ENCODE measurements around the gene DUOX2. TPM values are rescaled to one million over a fixed set of nuclear protein-coding genes. Genes with fewer than 3 reads are reported as not detected.

Gene DUOX2
- total and polyA plus RNA-seq, 2 of the 8 experiments (the other 6 are each of a cell fraction or from before 2014, with no cell fraction given), result 0.08 TPM; not detected in 1

GRCh38 chr15:45140557-45141250 lies 26.7 kb upstream of the DUOX2 start:
- ChIA-PET POLR2A (ENCODE audit: partially characterized antibody) (interaction anchor here (1.3 kb wide), 1 partner anchor 9 kb away, joined by 3 read pairs; no protein-coding TSS in a partner anchor), CTCF (ENCODE audit: partially characterized antibody) (interaction anchor here (0.7 to 10.1 kb wide), 8 partner anchors 8 to 51 kb away, joined by 3 to 57 read pairs (median 6); no protein-coding TSS in a partner anchor)
- Histone ChIP-seq H3K23me2 (ENCODE audit: low read depth, low read length) (no peaks in the 10 kb centered on the region), H4K20me1 (replicated peaks in 1 of 2; ENCODE audit: control insufficient read depth in 1 of 2, insufficient read depth in 2 of 2, low read length in 2 of 2) (no peaks in the 10 kb centered on the region), H3K27ac (ENCODE audit: low read depth, low read length) (no peak overlapping the region), H3K23ac (ENCODE audit: insufficient read length) (no peak overlapping the region), H3K14ac (ENCODE audit: insufficient read length) (no peak overlapping the region), H3K4me2 (ENCODE audit: insufficient read depth in 1 of 2, low read depth in 2 of 2, low read length in 2 of 2) (no peak overlapping the region), H2BK15ac (ENCODE audit: low read length) (no peak overlapping the region), H3K56ac (replicated peaks; ENCODE audit: insufficient read length, low read depth, low read length) (no peak overlapping the region), H2BK20ac (ENCODE audit: low read length) (no peak overlapping the region), H3K79me2 (ENCODE audit: control insufficient read depth in 1 of 2, insufficient read depth in 2 of 2, low read length in 2 of 2) (no peaks in the 10 kb centered on the region), H3K36me3 (ENCODE audit: control insufficient read depth in 2 of 4, insufficient read depth in 4 of 4, low read length in 3 of 4) (no peaks in the 10 kb centered on the region), H3K4ac (replicated peaks; ENCODE audit: insufficient read length, low read depth, low read length) (no peak overlapping the region), H2AK5ac (ENCODE audit: low read depth, low read length) (no peak overlapping the region), H2BK120ac (replicated peaks; ENCODE audit: low read depth, low read length) (no peak overlapping the region), H2BK5ac (ENCODE audit: low read depth, low read length) (no peak overlapping the region), H4K5ac (ENCODE audit: insufficient read length, low read depth, low read length) (no peak overlapping the region), H3K4me1 (replicated peaks in 1 of 4; ENCODE audit: control insufficient read depth in 3 of 4, insufficient read depth in 4 of 4, low read length in 3 of 4) (peaks cover 0 to 4% (median 1%) of the 10 kb centered on the region in 4 experiments; a peak in 3 of 7 replicates), H2AFZ (ENCODE audit: low read length) (no peak overlapping the region), H4K8ac (ENCODE audit: extremely low read depth, insufficient read depth, low read length) (no peak overlapping the region), H3K79me1 (ENCODE audit: low read depth, low read length) (no peaks in the 10 kb centered on the region; the same call in 1 of the 2 replicates), H3K9ac (replicated peaks in 1 of 4; ENCODE audit: extremely low read depth in 1 of 4, low read depth in 3 of 4, low read length in 3 of 4) (no peak overlapping the region), H2BK12ac (ENCODE audit: low read depth, low read length) (no peak overlapping the region), H3K18ac (ENCODE audit: extremely low read depth, low read length) (no peak overlapping the region), H4K91ac (replicated peaks; ENCODE audit: insufficient read length, low read length) (no peak overlapping the region), H3K4me3 (ENCODE audit: extremely low read depth in 1 of 4, insufficient read depth in 2 of 4, low read depth in 3 of 4, low read length in 4 of 4) (no peak overlapping the region), H3K27me3 (replicated peaks in 1 of 4; ENCODE audit: control insufficient read depth in 3 of 4, extremely low read depth in 1 of 4, insufficient read depth in 3 of 4, low read length in 3 of 4) (peaks cover 6 to 20% (median 13%) of the 10 kb centered on the region in 4 experiments), H3K9me3 (ENCODE audit: insufficient read depth in 2 of 2, low read depth in 1 of 2, low read length in 1 of 2) (no peaks in the 10 kb centered on the region)
- DNase-seq (ENCODE audit: low read depth in 1 of 2, low spot score in 2 of 2) (no peak), FAIRE-seq (no peak)
- WGBS, 2 experiments (ENCODE audit: extremely low coverage in 1 of 2, insufficient coverage in 1 of 2, insufficient read length in 1 of 2, insufficient replicate concordance in 2 of 2, low coverage in 1 of 2, low lambda C conversion rate in 2 of 2, missing lambda C conversion rate in 1 of 2), result 80% methylated on average over 10 of the region's 10 CpGs; no CpG with 5 or more reads in 1 of the 2 experiments
- TF ChIP-seq RNF2 (IDR thresholded peaks at IDR 0.05; ENCODE audit: borderline replicate concordance, low read depth, low read length, missing control alignments, poor library complexity, severe bottlenecking) (no peak), TBP (IDR thresholded peaks at IDR 0.05; ENCODE audit: low read depth, low read length) (no peak), PHF8 (conservative IDR thresholded peaks at IDR 0.05; ENCODE audit: low read depth, low read length) (no peak), RFX5 (IDR thresholded peaks at IDR 0.05; ENCODE audit: borderline replicate concordance, low read depth, low read length) (no peak), SRF (IDR thresholded peaks at IDR 0.05; ENCODE audit: low read depth, low read length) (no peak), GTF2F1 (IDR thresholded peaks at IDR 0.05; ENCODE audit: borderline replicate concordance, low read depth, low read length) (no peak), EP300 (IDR thresholded peaks at IDR 0.05; ENCODE audit: borderline replicate concordance in 1 of 2, low read depth in 2 of 2, low read length in 2 of 2) (no peak), EGR1 (IDR thresholded peaks at IDR 0.05; ENCODE audit: borderline replicate concordance, low read depth, low read length) (no peak), CEBPB (IDR thresholded peaks at IDR 0.05; ENCODE audit: low read depth, low read length) (no peak), CHD1 (IDR thresholded peaks at IDR 0.05; ENCODE audit: low read depth, low read length) (no peak)
- TF ChIP-seq, protein P1, sequence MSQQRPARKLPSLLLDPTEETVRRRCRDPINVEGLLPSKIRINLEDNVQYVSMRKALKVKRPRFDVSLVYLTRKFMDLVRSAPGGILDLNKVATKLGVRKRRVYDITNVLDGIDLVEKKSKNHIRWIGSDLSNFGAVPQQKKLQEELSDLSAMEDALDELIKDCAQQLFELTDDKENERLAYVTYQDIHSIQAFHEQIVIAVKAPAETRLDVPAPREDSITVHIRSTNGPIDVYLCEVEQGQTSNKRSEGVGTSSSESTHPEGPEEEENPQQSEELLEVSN (IDR thresholded peaks at IDR 0.05), result no peak
